Measurements from ENCODE around the gene QRICH2.
"Not testable (repeated sequence)": the region's sequence is repeated elsewhere in the genome, so short reads cannot be mapped to it uniquely, and the experiment has no call there.

Gene QRICH2

DNA sequence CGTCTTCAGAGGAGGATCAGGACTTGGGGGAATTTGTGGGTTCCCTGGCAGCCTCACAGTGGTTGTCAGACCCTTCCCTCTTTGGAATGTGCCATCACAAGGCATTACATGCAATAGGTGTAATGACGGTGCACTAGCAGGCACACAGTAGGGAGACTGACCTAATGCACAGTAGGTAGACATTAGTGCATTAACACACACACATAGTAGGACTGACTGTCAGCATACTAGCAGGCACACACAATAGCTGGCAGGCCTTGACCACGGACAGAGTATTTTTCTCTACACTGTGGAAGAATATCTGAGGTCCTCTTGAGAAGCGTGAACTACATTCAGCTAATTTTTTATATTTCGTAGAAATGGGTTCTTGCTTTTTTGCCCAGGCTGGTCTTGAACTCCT, 53.8 kb downstream of the QRICH2 start:
- TF ChIP-seq CTCF (IDR thresholded peaks at IDR 0.05; ENCODE audit: borderline replicate concordance, insufficient read depth, low read depth, low read length) = no peak
- no peak overlapping the region for H3K4me3 ChIP-seq (ENCODE audit: low read depth, low read length)

GRCh38 chr17:76253841-76254240, 54.2 kb downstream of the QRICH2 start:
- TF ChIP-seq CTCF (IDR thresholded peaks at IDR 0.05; ENCODE audit: borderline replicate concordance, insufficient read depth, low read depth, low read length) = no peak
- no peak overlapping the region for H3K4me3 ChIP-seq (ENCODE audit: low read depth, low read length)

GRCh38 chr17:76252967-76253766, 54.9 kb downstream of the QRICH2 start:
- not testable (repeated sequence) for H3K4me3 ChIP-seq (ENCODE audit: low read depth, low read length)

- no peak overlapping the region for H3K4me3 ChIP-seq (ENCODE audit: low read depth, low read length)
- TF ChIP-seq CTCF (IDR thresholded peaks at IDR 0.05; ENCODE audit: borderline replicate concordance, insufficient read depth, low read depth, low read length) = no peak
Measured at GRCh38 chr17:76252040-76252954, 55.8 kb downstream of the QRICH2 start.

DNA sequence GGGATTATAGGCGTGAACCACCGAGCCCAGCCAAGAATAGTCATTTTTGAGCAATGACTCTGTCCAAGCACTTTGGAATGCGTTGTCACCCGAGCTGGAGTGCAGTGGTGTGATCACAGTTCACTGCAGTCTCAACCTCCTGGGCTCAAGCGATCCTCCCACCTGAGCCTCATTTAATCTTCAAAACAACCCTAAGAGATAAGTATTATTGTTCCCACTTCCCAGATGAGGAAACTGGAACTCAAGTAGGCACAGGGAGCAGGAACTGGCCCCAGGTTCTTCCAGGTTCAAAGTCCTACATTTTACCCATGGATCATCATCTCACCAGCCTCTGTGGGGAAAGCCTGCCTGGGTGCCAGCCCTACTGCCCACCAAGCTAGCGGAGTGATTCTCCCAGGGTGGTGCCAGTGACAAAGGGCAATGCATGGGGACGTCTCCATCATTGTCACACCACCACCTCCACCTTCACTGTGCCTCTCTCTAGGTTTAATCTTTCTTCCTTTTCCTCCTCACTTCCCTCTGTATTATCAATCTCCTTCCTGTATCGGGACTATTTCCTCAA, 56.5 kb downstream of the QRICH2 start:
- no peak overlapping the region for H3K4me3 ChIP-seq (ENCODE audit: low read depth, low read length)
- TF ChIP-seq CTCF (IDR thresholded peaks at IDR 0.05; ENCODE audit: borderline replicate concordance, insufficient read depth, low read depth, low read length) = no peak

DNA sequence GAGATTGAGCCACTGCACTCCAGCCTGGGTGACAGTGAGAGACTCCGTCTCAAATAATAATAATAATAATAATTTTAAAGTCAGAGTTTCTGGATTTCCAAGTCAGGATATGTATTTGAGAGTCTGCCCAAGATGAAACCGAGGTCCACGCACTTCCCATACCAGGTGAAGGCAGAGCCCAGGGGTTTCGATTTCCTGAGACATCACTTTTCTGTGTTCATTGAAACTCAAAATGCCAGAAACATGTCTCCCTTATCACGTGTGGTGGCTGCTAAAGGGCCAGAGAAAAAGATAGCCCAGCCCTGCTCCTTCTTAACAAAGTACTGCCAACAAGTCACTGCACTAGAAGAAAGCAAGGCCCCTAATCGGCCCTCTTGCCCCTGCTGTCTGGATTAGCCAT, 57.9 kb downstream of the QRICH2 start:
- H3K4me3 ChIP-seq (ENCODE audit: low read depth, low read length) = no peak overlapping the region
- no peak for TF ChIP-seq CTCF (IDR thresholded peaks at IDR 0.05; ENCODE audit: borderline replicate concordance, insufficient read depth, low read depth, low read length)

DNA sequence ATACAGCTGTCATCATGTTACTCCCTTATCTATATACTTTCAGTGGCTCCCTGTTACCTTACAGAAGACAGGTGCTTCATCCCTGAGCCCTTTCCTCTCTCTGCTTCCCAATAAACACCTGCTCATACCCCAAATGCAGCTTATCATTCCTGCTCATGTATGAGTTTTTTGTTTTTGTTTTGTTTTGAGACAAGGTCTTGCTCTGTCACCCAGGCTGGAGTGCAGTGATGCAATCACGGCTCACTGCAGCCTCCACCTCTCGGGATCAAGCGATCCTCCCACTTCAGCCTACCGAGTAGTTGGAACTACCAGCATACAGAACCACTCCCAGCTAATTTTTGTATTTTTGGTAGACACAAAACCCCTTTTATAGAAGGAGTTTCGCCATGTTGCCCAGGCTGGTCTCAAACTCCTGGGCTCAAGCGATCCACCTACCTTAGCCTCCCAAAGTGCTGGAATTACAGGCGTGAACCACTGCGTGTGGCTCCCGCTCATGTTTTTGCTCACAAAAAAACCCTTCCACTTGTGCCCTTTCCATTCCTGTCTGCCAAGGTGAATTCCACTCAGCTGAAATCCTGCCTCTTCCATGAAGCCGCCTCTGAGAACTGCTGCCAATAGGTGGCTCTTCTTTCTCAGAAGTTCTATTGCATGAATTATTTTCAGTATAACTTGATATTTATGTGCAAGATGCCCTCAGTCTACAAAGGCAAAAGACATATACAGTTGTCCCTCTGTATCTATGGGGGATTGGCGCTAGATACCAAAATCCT, 59.9 kb downstream of the QRICH2 start:
- TF ChIP-seq CTCF (IDR thresholded peaks at IDR 0.05; ENCODE audit: borderline replicate concordance, insufficient read depth, low read depth, low read length) = no peak
- no peak overlapping the region for H3K4me3 ChIP-seq (ENCODE audit: low read depth, low read length)

All from GM12875 (cell line).